ENCODE data around the gene AK5.
"Not testable (repeated sequence)": the region's sequence is repeated elsewhere in the genome, so short reads cannot be mapped to it uniquely, and the experiment has no call there.

Gene AK5

DNA sequence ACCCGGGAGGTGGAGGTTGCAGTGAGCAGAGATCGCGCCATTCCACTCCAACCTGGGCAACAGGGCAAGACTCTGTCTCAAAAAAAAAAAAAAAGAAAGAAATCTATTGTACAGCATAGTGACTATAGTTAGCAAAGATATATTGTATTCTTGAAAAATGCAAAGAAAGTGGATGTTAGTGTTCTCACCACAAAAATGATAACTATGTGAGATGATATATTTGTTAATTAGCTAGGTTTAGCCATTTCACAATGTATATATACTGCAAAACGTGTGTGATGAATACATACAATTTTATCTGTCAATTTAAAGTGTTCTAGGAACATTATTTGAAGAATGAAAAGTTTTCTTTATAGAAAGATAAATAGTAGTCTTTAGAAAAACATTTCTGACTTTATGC is 179.9 kb downstream of the AK5 start:
- no peak for DNase-seq

DNA sequence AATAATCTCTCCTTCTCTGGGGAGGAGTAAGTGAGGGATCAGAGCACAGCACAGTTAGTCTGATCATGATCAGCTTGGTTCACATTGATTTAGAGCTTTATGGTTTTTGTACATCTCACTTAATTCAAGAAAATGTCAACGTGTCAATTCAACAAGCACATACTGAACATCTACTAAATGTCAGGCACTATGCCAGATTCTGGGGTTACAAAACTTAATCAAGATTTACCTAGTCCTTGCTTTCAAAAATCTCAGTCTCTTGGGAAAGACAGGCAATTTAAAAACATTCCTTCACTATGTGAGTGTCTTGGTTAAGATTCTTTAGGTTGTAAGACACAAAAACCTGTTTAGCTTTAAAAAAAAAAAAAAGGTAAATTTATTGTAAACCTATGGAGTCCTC is 181.4 kb downstream of the AK5 start:
- no peak for DNase-seq

DNA sequence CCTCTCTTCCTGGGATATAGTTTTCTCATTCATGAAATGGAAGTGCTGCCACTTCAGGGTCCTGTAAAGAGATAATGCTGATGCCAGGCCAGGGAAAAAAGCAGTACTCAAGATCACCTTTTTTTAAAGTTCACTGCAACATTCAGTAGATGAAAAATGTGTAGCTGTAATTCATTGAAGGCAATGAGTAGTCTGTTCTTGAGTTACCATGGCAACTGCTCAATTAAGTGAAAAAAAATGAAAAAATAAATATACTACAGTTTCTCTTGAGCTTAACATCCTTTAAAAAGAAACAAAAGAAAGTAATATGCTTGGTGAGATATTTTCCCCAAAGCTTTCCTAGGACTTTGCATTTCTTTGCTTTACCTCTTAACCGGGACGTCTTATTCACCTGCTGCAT is 183.3 kb downstream of the AK5 start:
- no peak for DNase-seq

DNA sequence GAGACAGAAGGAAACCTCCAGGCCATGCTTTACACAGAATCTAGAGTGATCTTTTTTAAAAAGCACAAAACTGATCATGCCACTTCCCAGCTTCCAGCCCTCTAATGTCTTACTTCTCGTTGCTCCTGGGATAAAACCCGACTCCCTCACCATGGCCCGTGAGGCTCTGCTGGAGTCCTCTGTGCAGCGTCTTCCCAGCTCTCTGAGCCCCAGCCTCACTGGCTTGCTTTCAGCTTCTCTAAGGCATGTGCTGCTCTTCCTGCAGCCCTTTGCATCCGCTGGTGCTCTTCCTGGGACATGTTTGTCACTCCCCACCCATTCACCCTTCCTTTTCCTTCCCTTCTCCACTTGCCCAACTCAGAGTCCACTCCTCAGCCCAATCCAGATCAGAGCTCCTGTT is 184.1 kb downstream of the AK5 start:
- DNase-seq = no peak

DNA sequence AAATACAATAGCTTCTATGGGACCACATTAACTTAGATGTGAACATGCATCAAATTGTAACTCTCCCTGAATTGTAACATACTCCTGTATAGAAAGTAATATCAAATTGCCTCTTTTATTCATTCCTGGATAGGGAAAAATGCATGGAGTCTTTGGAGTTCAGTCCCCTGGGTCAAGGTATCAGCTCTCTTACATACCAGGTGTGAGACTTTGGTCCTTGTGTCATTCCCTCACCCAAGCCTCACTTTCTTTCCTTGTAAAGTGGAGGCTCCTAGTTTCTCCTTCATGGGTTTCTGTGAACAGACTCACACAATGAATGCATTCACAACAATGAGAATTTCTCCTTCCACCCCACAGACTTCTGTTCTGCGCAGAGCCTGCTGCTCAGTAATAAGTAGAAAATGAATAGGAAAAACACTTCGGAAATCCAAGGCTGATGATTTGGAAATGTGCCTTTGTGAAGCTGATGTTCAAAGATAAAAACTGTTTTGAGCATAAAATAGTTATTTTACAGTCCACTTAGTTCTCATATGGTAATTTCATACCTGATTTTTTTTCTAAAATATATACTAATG is 185.3 kb downstream of the AK5 start:
- DNase-seq = no peak

DNA sequence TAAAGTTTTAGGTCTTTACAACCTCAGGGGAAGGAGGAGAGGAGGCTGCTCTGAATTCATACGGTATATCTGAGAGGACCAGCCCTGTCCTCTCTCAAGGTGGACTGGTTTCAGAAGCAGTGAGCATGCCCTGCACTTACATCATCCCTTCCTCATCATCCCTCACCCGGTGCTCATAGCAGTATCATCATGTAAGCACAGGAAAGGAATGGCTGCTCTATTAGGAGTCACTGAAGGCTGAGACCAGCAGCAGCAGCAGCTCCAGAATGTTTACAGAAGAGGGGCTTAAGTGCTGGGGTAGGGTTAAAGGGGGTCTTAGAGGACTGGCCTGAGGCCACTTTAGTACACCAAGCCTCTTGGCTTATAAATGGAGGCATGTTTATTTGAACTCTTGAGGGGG is 185.9 kb downstream of the AK5 start:
- no peak for DNase-seq

DNA sequence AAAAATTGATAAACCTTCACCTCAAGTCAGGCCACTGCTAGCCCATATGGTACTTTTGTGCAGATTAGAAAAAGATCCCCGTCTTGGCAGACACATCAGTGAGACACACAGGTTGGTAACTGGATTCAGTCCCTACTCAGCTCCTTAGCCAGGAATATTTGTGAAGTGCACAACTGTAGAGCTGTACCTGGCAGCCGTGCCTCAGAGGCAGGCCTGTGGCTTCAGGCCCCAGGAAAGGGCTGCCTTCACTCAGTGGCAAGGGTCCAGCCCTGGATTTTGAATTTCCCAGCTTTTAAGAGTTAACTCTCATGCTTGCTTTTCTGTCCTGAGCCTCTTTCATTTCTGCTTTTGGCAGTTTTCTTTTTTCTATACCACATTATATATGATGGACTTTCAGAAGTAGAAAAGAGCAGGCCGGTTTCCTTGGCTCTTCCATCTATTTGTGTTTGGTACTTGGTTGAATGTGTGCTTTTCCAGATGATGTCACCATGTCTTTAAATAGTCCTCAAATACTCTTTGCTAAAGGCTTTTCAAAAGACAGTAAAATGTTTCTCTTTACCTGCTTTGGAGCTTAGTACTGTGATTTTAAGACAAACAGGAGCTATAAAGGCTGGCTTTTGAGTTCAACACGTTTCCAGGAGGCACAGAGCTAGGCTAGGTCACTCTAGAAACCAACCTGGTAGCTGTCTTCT is 186.6 kb downstream of the AK5 start:
- DNase-seq = no peak

DNA sequence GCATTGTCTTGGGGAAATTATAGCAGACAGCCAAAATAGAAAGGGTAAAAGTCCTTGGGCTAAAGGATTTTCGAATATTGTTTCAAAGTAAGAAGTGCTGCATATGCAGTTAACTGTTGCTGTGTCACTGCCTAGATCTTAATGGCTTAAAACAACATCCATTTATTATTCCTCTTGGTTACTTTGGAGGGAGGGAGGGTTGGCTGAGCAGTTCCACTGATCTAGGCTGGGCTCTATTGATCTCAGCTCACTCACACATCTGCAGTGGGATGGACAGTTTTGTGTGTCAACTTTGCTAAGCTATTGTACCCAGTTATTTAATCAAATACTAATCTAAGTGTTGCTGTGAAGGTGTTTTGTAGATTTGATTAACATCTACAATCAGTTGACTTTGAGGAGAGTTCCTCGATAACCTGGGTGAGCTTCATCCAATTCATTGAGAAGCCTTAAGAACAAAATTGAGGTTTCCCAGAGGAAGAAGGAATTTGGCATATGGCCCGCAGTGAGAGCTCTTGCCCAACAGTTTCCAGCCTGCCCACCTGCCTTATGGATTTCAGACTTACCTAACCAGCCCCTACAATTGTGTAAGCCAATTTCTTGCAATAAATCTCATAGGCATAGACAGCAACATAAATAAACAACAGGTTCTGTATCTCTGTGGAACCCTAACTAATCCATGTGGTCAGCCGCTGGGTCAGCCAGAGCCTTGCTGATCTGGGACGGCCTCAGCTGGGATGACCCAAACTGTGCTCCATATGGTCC is 187.3 kb downstream of the AK5 start:
- no peak for DNase-seq

DNA sequence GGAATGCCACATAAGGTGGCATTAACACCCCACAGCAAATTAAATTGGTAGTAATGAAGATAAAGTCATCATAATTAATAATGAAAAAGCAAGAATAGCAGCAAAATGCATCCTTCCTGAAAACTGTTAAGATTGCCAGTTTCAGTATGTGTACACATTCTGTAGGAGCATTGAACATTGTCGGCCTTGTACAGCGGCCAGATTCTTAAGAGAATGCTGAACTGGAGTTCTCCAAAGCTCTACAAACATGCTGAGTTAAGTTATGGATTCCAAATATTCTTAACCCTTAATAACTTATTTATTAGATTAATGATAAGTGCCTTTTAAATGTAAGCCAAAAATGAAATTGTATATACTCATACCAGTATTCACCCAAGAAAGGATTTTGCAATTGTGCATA is 189.9 kb downstream of the AK5 start:
- no peak for DNase-seq

DNA sequence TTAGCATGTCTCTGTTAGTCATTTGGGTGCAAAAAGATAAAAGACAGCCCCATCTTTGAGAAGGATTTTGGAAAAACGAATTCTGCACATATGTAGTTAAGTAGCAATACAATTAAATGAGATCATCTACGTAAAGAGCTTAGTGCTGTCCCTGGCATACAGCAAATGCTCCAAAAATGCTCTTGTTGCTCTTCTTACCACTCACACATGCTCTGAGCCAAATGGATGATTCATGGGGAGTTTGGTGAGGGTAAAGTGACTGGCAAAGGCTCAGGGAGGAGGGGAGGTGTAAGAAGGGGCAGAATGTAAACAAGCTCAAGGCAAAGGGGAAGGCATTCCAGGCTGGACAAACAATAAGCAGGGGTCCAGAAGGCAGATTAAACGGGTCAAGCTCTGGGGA is 191.9 kb downstream of the AK5 start:
- DNase-seq = no peak

DNA sequence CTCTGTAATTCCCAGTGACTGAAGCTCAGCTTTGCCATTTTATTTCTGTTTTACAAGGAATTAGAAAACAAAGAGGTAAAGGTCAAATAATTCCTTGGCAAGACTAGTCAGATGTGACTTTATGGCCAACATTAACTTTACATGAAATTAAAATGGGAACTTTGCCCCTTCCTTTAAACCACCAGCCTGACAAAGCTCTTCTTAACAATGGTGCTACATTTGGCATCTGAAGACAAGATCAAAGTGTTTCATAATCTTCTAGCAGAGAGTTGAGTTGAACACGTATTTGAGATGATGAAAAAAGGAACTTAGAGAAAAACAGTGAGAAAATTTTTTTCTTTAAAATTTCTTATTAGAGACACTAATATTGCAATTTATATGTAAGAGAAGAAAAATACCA is 193.8 kb downstream of the AK5 start:
- DNase-seq = no peak

DNA sequence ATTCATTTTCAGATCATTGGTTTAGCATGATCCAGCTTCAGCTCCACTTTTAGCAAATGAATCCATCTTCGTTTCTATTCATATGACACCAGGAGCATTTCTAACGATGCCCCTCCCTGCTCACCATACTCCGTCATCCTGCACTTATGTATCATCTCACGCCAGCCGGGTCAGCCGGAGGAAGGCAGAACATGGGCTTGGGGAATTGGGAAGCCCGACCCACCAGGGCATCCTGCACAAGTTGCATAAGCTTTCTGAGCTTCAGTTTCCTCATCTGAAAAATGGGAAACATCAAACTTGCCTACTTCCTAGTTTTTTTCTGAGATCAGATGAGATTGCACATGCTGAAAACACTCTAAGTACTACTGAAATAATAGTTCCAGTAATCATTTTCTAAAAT is 194.7 kb downstream of the AK5 start:
- DNase-seq = no peak

DNA sequence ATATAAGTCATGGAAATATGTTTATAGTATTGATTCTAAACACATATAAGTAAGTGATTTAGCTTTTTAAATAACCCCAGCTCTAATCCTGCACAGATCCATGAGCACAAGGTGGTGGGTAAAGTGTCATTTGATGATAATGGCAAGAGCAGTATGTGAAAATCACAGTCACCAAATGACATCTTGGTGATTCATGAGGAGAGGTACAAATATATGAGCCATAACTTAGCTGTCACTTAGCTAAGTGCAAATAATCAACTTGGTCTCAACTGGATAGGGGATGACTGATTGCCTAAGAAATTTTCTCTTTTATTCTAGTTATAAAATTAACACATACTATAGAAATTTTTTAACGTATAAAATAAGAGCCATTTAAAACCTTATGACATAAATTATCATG is 202.5 kb downstream of the AK5 start:
- DNase-seq = no peak

DNA sequence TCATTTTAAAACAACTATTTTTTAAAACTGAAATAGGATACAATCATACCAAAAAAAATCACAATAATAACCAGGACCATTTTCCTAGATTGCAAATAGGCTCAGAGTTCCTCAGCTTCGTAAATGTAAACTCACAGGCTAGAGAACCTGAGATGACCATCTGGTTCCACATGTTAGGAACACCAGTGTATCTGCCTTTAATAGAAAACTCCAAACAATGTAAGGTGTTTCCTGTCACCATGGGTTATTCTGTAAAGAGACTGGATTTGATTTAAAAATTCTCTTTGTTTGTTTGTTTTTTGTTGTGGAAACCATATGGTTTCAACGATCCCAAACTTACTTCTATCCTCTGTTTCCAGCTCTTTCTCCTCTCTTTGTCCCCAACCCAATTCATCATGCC is 203.1 kb downstream of the AK5 start:
- no peak for DNase-seq

DNA sequence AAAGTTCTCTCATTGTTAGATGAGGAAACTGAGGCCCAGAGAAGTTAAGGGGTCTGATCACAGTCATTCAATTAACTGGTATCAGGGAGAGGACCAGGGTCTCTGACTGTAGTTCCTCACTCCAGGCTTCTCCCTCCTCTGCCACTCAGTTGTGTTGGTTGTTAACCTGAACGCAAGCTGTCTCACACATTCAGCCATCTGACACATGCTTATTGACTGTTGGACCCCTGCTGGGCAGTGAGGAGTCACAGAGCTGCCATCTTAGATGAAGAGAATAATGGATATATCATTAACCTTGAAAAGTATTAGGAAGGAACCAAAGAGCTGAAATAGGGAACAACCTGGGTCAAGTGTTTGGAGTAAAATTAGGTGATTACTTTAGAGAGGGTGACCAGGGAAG is 205.8 kb downstream of the AK5 start:
- no peak for DNase-seq

DNA sequence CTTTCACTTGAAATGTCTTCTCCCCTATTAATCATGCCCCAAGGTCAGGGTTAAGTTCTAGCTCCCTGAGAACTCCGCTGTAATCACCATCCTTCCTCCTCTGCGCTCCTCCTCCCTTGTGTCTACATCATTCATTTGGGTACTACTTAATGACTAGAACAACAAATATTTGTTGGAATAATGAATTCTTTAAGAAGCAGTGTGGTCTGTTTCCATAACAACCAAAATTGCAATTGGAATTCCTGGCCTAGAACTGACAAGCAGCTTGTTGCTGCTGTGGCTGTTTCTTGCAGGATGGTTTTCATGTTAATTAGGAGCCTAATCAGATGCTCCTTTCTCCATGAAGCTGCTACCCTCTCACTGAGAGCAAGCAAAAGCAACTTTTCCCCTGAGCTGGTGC is 208.1 kb downstream of the AK5 start:
- DNase-seq = no peak

DNA sequence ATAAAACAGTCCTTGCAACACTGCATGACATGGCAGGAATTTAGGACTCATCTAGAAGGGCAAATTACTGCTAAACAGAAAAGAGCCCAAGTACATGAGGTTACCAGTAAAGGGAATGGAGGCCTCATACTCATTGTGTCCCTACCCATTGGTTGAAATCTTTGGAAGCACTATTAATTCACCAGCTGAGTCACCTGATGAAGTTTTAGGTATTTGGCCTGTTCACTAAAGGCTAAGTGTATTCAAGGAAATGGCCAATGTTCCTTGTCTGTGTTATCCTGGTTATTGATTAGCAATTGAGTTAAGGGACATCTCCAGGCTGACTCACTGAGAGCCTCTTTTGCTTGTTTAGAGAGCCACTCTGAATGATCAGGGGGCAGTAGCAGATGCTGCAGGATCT is 212.2 kb downstream of the AK5 start:
- no peak for DNase-seq

DNA sequence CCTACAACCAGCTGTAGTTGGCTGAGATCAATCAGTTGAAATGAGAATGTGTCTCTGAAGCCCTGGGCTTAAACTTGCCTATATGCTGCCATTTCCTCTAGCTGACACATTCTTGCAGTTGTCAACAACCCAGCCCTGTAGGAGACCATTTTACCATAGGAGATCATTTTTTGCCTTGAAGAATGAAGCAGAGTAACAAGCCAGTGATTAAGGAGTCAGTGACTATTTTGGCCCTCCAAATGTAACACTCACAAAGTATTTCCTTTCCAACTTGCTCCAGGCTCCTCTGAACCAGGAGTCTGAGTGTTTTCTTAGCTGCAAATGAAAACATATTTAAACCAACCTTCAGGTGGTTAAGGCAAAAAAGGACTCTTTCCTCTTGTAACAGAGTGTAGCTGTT is 217.1 kb downstream of the AK5 start:
- no peak for DNase-seq

DNA sequence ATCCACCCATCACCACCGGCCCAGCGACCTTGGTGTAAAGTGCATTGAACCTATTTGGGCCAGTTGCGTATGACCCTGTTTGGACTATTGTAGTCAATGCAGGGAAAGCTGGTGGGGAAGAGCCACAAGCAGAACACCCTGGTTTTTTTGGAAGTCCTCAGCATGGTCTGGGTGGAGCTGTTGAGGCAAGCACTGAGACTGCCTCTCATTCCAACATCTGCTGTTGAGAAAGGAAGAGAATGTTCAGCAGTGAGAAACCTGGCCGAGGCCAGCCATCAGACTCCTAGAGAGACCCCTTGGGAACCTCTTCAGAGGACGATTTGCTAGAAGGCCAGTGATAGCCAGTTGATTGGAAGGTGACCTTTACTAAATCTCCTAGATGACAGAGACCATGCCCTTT is 217.6 kb downstream of the AK5 start:
- DNase-seq = no peak

DNA sequence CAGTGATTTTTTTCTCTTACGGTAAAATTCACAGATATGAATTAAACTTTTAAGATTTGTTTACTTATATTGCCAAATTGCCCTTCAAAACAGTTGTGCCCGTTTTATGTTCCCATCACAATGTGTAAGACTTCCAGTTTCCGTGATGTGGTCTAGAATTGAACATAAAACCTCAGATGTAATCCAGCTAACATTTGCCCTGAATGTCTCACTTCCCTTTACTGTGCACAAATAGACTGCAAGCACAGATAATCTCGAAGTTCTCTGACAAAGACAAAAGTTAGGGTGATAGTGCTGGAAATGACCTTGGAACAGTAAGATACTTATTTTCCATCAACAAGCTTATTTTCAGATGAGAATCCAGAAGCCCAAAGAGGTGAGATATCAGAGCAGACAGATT is 223.2 kb downstream of the AK5 start:
- DNase-seq = no peak

DNA sequence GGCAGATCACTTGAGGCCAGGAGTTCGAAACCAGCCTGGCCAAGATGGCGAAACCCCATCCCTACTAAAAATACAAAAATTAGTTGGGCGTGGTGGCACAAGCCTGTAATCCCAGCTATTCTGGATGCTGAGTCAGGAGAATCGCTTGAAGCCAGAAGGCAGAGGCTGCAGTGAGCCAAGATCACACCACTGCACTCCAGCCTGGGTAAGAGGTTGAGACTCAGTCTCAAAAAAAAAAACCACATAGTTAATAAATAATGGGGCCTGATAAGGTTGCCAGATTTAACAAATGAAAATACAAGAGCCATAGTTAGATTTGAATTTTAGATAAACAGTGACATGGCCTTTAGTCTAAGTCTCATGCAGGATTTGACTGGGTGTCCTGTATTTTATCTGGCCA is 225.0 kb downstream of the AK5 start:
- no peak for DNase-seq

DNA sequence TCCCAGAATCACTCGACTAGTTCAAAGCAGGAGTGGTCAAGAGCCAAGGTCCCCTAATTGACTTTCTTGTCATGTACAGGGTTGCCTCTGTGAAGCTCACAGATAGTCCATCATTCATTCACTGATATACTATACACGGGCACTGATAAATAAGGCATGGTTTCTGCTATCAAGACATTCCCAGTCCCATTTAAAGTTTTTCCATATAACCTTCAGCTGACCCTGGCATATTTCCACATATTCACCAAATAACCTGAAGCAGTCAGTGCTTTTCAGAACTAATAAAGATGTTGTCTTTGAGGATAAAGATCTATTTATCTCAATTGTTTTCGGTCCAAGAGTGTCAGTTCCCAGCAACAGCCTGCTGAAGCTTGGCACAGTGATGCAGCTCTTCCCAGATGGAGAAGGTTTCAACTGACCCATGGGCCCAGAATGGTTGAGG is 227.3 kb downstream of the AK5 start:
- DNase-seq = no peak

DNA sequence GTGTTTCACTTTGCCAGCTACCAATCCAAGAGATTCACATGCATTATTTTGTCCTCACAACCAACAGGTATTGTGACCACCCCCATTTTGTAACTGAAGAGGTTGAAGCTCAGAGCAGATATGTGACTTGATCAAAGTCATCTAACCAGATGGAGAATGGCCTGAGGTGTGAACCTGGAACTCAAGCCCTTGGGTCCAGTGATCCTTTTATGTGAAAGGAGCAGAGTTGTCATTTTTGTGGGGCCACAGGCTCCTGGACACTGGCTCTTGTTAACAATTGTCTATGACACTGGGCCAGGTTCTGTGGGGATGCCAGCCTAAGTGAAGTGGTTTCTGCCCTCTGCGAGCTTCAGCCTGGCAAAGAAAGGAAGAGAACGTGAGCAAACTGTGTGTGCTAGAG is 228.1 kb downstream of the AK5 start:
- no peak for DNase-seq

DNA sequence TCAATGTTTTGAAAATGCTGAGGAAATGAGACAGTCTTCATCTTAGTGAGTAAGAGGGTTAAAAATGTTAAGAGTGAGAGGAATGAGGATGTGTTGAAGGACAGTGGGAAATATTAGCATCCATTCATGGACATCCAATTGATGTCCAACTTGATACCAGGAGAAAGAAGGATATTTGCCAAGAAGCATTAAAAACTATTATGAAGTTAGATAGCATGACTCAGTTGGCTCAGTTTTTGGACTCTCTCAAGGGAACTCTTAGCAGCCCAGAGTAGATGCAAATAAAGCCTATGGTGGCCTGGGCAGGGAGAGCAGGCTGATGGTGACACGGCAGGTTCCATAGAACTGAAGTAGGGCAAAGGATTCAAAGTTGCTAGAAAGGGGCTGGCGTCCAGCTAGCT is 229.6 kb downstream of the AK5 start:
- no peak for DNase-seq

DNA sequence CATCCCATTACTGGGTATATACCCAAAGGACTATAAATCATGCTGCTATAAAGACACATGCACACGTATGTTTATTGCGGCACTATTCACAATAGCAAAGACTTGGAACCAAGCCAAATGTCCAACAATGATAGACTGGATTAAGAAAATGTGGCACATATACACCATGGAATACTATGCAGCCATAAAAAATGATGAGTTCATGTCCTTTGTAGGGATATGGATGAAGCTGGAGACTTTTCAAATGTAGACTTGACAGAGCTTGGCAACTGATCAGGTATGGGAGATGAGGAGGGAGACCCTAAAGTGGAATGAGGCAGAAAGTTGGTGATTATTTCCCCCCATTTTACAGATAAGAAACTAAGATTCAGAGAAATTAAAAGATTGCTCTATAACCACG is 230.8 kb downstream of the AK5 start:
- DNase-seq = not testable (repeated sequence)

Data from activated effector memory CD4-positive, alpha-beta T cell treated with Interleukin-2 at 50 U/mL for 16 hours (primary cell).